Measurements from ENCODE around the gene FADS6. TPM values are rescaled to one million over a fixed set of nuclear protein-coding genes. Genes with fewer than 3 reads are reported as not detected.

Gene FADS6
- total and polyA plus RNA-seq, 7 donors, result 0.06 to 1.8 (median 1.6) TPM; not detected in 4

DNA sequence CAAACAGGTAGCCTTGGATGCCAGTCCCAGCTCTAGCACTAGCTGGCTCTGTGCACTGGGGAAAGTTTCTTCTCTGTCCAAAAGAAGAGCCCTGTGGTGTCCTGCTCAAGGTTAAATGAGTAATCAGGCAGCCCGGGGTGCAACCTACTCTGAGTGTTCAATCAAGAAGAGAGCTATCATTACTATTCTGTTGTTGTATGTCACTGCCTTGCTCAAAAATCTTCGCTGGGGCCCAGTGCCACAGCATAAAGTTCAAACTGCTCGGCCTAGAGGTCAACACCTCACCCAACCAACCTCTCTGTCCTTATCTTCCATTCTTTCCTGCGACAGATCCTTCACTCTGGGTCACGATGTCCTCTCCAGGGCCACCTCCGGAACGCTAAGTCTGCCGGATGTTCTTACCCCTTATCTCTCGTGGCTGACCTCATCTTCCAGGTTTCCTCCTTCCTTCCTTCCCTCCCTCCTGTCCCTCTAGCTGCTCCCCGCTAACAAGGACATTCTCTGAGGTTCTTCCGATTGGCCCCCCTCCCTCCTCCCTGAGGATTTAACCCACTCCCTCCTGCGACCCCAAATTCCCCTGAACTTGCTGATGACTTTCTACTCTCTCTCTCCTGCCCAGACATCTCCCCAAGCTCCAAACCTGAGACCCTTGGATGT, 25.1 kb downstream of the FADS6 start:
- DNase-seq, result no peak
- intact Hi-C loops (cut with DNase I), result no loop called here
- Histone ChIP-seq H3K4me1 (peaks cover 0 to 18% (median 10%) of the 10 kb centered on the region in 4 donors), H3K9me3 (no peaks in the 10 kb centered on the region), H3K4me3 (no peak overlapping the region), H3K27me3 (no peaks in the 10 kb centered on the region), H3K36me3 (no peaks in the 10 kb centered on the region), H3K27ac (no peak overlapping the region)
- TF ChIP-seq, protein P1, sequence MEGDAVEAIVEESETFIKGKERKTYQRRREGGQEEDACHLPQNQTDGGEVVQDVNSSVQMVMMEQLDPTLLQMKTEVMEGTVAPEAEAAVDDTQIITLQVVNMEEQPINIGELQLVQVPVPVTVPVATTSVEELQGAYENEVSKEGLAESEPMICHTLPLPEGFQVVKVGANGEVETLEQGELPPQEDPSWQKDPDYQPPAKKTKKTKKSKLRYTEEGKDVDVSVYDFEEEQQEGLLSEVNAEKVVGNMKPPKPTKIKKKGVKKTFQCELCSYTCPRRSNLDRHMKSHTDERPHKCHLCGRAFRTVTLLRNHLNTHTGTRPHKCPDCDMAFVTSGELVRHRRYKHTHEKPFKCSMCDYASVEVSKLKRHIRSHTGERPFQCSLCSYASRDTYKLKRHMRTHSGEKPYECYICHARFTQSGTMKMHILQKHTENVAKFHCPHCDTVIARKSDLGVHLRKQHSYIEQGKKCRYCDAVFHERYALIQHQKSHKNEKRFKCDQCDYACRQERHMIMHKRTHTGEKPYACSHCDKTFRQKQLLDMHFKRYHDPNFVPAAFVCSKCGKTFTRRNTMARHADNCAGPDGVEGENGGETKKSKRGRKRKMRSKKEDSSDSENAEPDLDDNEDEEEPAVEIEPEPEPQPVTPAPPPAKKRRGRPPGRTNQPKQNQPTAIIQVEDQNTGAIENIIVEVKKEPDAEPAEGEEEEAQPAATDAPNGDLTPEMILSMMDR (IDR thresholded peaks at IDR 0.05), result no peak
- TF ChIP-seq POLR2AphosphoS5 (IDR thresholded peaks at IDR 0.05) (no peak), POLR2A (IDR thresholded peaks at IDR 0.05) (no peak), EP300 (IDR thresholded peaks at IDR 0.05) (no peak)
- WGBS, 2 donors, result 83 to 89% methylated on average over 12 of the region's 12 CpGs

DNA sequence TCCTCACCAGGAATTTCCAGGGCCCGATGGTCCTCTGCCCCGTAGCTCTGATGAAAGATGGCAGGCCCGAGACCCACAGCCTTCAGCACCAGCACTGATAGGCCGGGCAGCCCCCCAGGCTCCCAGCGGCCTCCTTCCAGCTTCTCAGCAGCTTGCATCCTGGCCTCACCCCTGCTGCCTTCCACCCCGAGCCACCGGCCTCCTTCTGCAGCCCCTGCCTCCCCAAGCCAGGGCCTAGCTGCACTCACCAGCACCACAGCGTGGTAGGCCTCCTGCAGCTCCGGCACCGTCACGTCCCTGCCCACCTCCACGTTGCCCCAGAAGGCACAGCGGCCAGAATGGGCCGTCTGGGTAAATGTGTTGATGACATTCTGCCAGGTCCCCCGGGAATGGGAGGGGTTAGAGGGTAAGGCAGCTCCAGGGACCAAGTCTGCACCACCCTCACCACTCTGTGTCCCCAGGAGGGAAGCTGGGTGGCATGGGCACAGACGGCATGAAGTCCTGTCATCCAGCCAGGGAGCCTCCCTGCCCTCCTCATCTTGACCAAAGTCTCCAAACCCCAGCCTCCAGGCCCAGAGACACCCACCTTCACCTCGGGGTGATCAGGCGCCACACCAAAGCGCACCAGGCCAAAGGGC, 27.1 kb downstream of the FADS6 start:
- DNase-seq, result no peak

DNA sequence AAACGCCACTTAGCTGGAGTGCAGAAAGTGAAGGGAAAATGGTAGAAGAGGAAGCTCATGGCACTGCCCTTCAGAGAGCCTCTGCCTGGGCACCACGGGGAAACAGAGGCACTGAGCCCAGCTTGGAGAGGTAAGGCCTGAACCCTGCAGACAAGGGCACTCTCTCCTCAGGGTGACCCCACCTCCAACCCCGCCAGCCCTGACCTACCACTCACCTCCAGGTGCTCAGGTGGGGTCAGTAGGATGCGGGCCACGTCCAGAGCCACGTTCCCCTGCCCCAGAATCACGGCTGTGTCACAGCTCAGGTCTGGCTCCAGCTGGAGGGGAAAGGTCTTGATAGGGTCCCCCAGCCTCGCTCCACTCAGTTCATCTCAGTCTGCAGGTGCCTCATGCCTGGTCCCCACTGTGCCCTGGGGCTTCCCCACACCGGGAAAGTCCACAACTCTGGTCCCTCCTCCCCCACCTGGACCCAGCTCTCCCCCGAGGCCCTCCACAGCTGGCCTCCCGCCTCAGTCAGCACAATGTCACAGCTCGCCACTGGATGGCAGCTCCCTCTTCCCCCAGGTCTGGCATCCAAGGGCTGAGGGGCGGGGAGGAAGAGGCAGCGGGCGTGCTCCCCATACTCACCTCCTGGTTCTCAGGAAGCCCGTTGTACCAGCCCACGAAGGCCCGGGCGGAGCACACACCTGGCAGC, 27.8 kb downstream of the FADS6 start:
- H3K4me3 ChIP-seq, result no peak overlapping the region
- DNase-seq, result no peak
- intact Hi-C loops (cut with DNase I), result loop anchor here (1.0 kb wide), 2 partner anchors 74 to 121 kb away; no protein-coding TSS in a partner anchor

More for the DNA sequence above, 27.1 kb downstream of the FADS6 start:
- peaks cover 4 to 17% (median 7%) of the 10 kb centered on the region in 3 donors for H3K27me3 ChIP-seq
- H3K9me3 ChIP-seq, result no peaks in the 10 kb centered on the region
- no peak overlapping the region for H3K27ac ChIP-seq
- peaks cover 0 to 11% (median 8%) of the 10 kb centered on the region in 4 donors for H3K4me1 ChIP-seq
- intact Hi-C loops (cut with DNase I), result no loop called here
- H3K4me3 ChIP-seq, result no peak overlapping the region
- H3K36me3 ChIP-seq, result no peaks in the 10 kb centered on the region
- WGBS, 2 donors, result 79 to 82% methylated on average over 19 of the region's 19 CpGs
- TF ChIP-seq POLR2A (IDR thresholded peaks at IDR 0.05), result no peak
- TF ChIP-seq, protein P1 (IDR thresholded peaks at IDR 0.05), result no peak
- no peak for TF ChIP-seq EP300 (IDR thresholded peaks at IDR 0.05)
- no peak for TF ChIP-seq POLR2AphosphoS5 (IDR thresholded peaks at IDR 0.05)

DNA sequence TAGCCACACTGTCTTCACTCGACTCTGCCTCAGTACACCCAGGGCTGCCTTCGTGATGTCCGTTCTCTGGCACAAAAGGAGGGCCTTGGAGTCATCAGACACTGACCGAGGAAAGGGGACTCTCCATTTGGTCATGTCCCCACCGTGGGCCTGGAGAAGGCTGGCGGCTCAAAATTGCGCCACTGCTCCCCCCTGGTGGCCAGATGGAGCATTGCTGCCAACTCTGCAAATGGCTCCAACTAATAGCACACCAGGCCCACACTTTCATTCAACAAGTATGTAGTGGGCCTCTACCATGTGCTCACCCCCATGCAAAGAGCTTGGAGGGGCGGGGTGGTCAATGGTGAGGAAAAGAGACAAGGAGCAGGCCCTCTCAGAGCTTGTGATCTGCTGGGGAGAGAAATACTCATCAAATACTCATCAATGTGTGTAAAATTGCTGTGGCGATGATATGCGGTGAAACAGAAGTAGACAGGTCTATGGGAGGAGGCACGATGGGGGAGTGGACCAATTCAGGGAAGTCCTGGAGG, 28.5 kb downstream of the FADS6 start:
- WGBS, 2 donors, result 29 to 31% methylated on average over 11 of the region's 11 CpGs
- peaks cover 0 to 24% (median 22%) of the 10 kb centered on the region in 4 donors for H3K4me1 ChIP-seq
- intact Hi-C loops (cut with DNase I), result loop anchor here (1.0 to 5.0 kb wide), 3 partner anchors 74 to 413 kb away; no protein-coding TSS in a partner anchor
- no peaks in the 10 kb centered on the region for H3K9me3 ChIP-seq
- H3K27ac ChIP-seq, result no peak overlapping the region
- DNase-seq, result peak; percentile 87
- TF ChIP-seq POLR2A (IDR thresholded peaks at IDR 0.05), result no peak
- TF ChIP-seq POLR2AphosphoS5 (IDR thresholded peaks at IDR 0.05), result no peak
- TF ChIP-seq, protein P1 (IDR thresholded peaks at IDR 0.05), result peak; percentile 89 to 96 (median 94)
- no peak for TF ChIP-seq EP300 (IDR thresholded peaks at IDR 0.05)
- no peak overlapping the region for H3K4me3 ChIP-seq
- H3K27me3 ChIP-seq, result peaks cover 18 to 31% (median 20%) of the 10 kb centered on the region in 3 donors
- no peaks in the 10 kb centered on the region for H3K36me3 ChIP-seq

More for the DNA sequence above, 27.8 kb downstream of the FADS6 start:
- H3K36me3 ChIP-seq, result no peaks in the 10 kb centered on the region
- H3K27ac ChIP-seq, result no peak overlapping the region
- peaks cover 10 to 23% (median 13%) of the 10 kb centered on the region in 3 donors for H3K27me3 ChIP-seq
- TF ChIP-seq POLR2AphosphoS5 (IDR thresholded peaks at IDR 0.05) (no peak), POLR2A (IDR thresholded peaks at IDR 0.05) (no peak), EP300 (IDR thresholded peaks at IDR 0.05) (no peak)
- TF ChIP-seq, protein P1 (IDR thresholded peaks at IDR 0.05), result no peak
- WGBS, 2 donors, result 75 to 84% methylated on average over 19 of the region's 19 CpGs
- H3K4me1 ChIP-seq, result peaks cover 0 to 18% (median 15%) of the 10 kb centered on the region in 4 donors
- no peaks in the 10 kb centered on the region for H3K9me3 ChIP-seq
